HFF-Myc (cell line): ENCODE data around the gene DPF3.
A peak's percentile ranks its signal among the peaks of the same experiment; 100 is the strongest.
"Not testable (repeated sequence)": the region's sequence is repeated elsewhere in the genome, so short reads cannot be mapped to it uniquely, and the experiment has no call there.

ENCODE experiments used
- DNase-seq: peaks from one replicate; pipeline ENCODE4 v3.0.0-alpha.2; 2011; ENCODE audit warnings: low read depth; ENCODE audit errors: extremely low read depth
- H3K4me3 ChIP-seq: replicated peaks from 2 replicates; pipeline ENCODE4 v1.5.1; 2011; ENCODE audit warnings: low read depth, mild to moderate bottlenecking, control low read depth, low read length
- CTCF ChIP-seq: IDR thresholded peaks from 2 replicates; pipeline ENCODE4 v1.5.1; 2012; ENCODE audit warnings: mild to moderate bottlenecking, low read depth, low read length, control low read depth; ENCODE audit errors: missing control alignments

The DPF3 gene

GRCh38 chr14:72751276-72752033, 142.4 kb downstream of the DPF3 start:
- H3K4me3 ChIP-seq = no peak overlapping the region
- DNase-seq = no peak
- no peak for TF ChIP-seq CTCF

GRCh38 chr14:72748921-72749320, 145.0 kb downstream of the DPF3 start:
- not testable (repeated sequence) for H3K4me3 ChIP-seq, DNase-seq

- TF ChIP-seq CTCF = no peak
- no peak for DNase-seq
- H3K4me3 ChIP-seq = no peak overlapping the region
These were observed 146.2 kb downstream of the DPF3 start for GRCh38 chr14:72747652-72748051.

- peak; percentile 34 for TF ChIP-seq CTCF
- no peak overlapping the region for H3K4me3 ChIP-seq
- DNase-seq = peak; percentile 40
These were observed 147.6 kb downstream of the DPF3 start for GRCh38 chr14:72745991-72746980.

GRCh38 chr14:72745546-72745945, 148.4 kb downstream of the DPF3 start:
- H3K4me3 ChIP-seq = no peak overlapping the region
- no peak for TF ChIP-seq CTCF
- no peak for DNase-seq

- TF ChIP-seq CTCF = no peak
- H3K4me3 ChIP-seq = no peak overlapping the region
- DNase-seq = no peak
These were observed 149.3 kb downstream of the DPF3 start for GRCh38 chr14:72744416-72745120.
